ENCODE results near the gene OR4D11. TPM values are rescaled to one million over a fixed set of nuclear protein-coding genes. Genes with fewer than 3 reads are reported as not detected.
"Not testable (repeated sequence)": the region's sequence is repeated elsewhere in the genome, so short reads cannot be mapped to it uniquely, and the experiment has no call there.

The OR4D11 gene
- total RNA-seq, 1 experiment from 2014 or later, result not detected

GRCh38 chr11:59542142-59542810 lies 38.9 kb downstream of the OR4D11 start:
- Mint-ChIP-seq H3K36me3 (ENCODE audit: insufficient read depth, unreplicated experiment) (peaks cover 25% of the 10 kb centered on the region), H3K4me1 (ENCODE audit: low read depth, unreplicated experiment) (peaks cover 37% of the 10 kb centered on the region), H3K27ac (ENCODE audit: unreplicated experiment) (no peak overlapping the region), H3K27me3 (ENCODE audit: unreplicated experiment) (no peaks in the 10 kb centered on the region), H3K4me3 (ENCODE audit: low read depth, unreplicated experiment) (no peak overlapping the region), H3K9me3 (ENCODE audit: low read depth, unreplicated experiment) (no peaks in the 10 kb centered on the region)
- TF ChIP-seq CTCF (IDR thresholded peaks at IDR 0.05; ENCODE audit: unreplicated experiment), result no peak
- no TSS peak for BruUV-seq (replicated peaks)
- CTCF ChIA-PET, result no interaction called here
- intact Hi-C loops (cut with micrococcal nuclease; ENCODE audit: unreplicated experiment), result loop anchor here (10.0 kb wide), 2 partner anchors 243 to 273 kb away; partner anchors contain the start of gene MRPL16
- DNase-seq, result no peak

- intact Hi-C loops (cut with micrococcal nuclease; ENCODE audit: unreplicated experiment), result loop anchor here (10.0 kb wide), 2 partner anchors 241 to 271 kb away; partner anchors contain the start of gene MRPL16
Measured at GRCh38 chr11:59543713-59544112, 40.3 kb downstream of the OR4D11 start.

GRCh38 chr11:59544869-59545178 lies 41.4 kb downstream of the OR4D11 start:
- DNase-seq, result no peak
- TSS peak; percentile 96 for BruUV-seq (replicated peaks)
- Mint-ChIP-seq H3K27ac (ENCODE audit: unreplicated experiment) (peak overlapping the region; percentile 99), H3K27me3 (ENCODE audit: unreplicated experiment) (no peaks in the 10 kb centered on the region), H3K9me3 (ENCODE audit: low read depth, unreplicated experiment) (no peaks in the 10 kb centered on the region), H3K4me1 (ENCODE audit: low read depth, unreplicated experiment) (peaks cover 43% of the 10 kb centered on the region), H3K4me3 (ENCODE audit: low read depth, unreplicated experiment) (peak overlapping the region; percentile 63), H3K36me3 (ENCODE audit: insufficient read depth, unreplicated experiment) (peaks cover 22% of the 10 kb centered on the region)
- no peak for TF ChIP-seq CTCF (IDR thresholded peaks at IDR 0.05; ENCODE audit: unreplicated experiment)
- intact Hi-C loops (cut with micrococcal nuclease; ENCODE audit: unreplicated experiment), result loop anchor here (5.0 to 10.0 kb wide), 3 partner anchors 240 to 358 kb away; partner anchors contain the start of gene MRPL16
- CTCF ChIA-PET, result no interaction called here

More at GRCh38 chr11:59543713-59544112, 40.3 kb downstream of the OR4D11 start:
- H3K4me3 Mint-ChIP-seq (ENCODE audit: low read depth, unreplicated experiment); CTCF ChIA-PET; H3K9me3 Mint-ChIP-seq (ENCODE audit: low read depth, unreplicated experiment); H3K27ac Mint-ChIP-seq (ENCODE audit: unreplicated experiment); DNase-seq; BruUV-seq (replicated peaks); H3K27me3 Mint-ChIP-seq (ENCODE audit: unreplicated experiment): not testable (repeated sequence)
- Mint-ChIP-seq H3K4me1 (ENCODE audit: low read depth, unreplicated experiment) (peaks cover 35% of the 10 kb centered on the region), H3K36me3 (ENCODE audit: insufficient read depth, unreplicated experiment) (peaks cover 17% of the 10 kb centered on the region)

GRCh38 chr11:59545179-59546020 lies 42.0 kb downstream of the OR4D11 start:
- no peak for TF ChIP-seq CTCF (IDR thresholded peaks at IDR 0.05; ENCODE audit: unreplicated experiment)
- Mint-ChIP-seq H3K9me3 (ENCODE audit: low read depth, unreplicated experiment) (no peaks in the 10 kb centered on the region), H3K27me3 (ENCODE audit: unreplicated experiment) (peaks cover under 1% of the 10 kb centered on the region), H3K4me1 (ENCODE audit: low read depth, unreplicated experiment) (peaks cover 44% of the 10 kb centered on the region), H3K4me3 (ENCODE audit: low read depth, unreplicated experiment) (peak overlapping the region; percentile 63), H3K36me3 (ENCODE audit: insufficient read depth, unreplicated experiment) (peaks cover 27% of the 10 kb centered on the region), H3K27ac (ENCODE audit: unreplicated experiment) (peak overlapping the region; percentile 99)
- intact Hi-C loops (cut with micrococcal nuclease; ENCODE audit: unreplicated experiment), result loop anchor here (5.0 to 10.0 kb wide), 3 partner anchors 239 to 358 kb away; partner anchors contain the start of gene MRPL16
- CTCF ChIA-PET, result no interaction called here
- peak; percentile 83 for DNase-seq
- BruUV-seq (replicated peaks), result TSS peak; percentile 93

- intact Hi-C loops (cut with micrococcal nuclease; ENCODE audit: unreplicated experiment), result loop anchor here (5.0 to 10.0 kb wide), 3 partner anchors 237 to 360 kb away; partner anchors contain the start of gene MRPL16
- peaks cover 52% of the 10 kb centered on the region for H3K4me1 Mint-ChIP-seq (ENCODE audit: low read depth, unreplicated experiment)
- H3K9me3 Mint-ChIP-seq (ENCODE audit: low read depth, unreplicated experiment); H3K4me3 Mint-ChIP-seq (ENCODE audit: low read depth, unreplicated experiment); CTCF ChIA-PET; H3K27me3 Mint-ChIP-seq (ENCODE audit: unreplicated experiment); BruUV-seq (replicated peaks): not testable (repeated sequence)
- H3K36me3 Mint-ChIP-seq (ENCODE audit: insufficient read depth, unreplicated experiment), result peaks cover 42% of the 10 kb centered on the region
- peak; percentile 11 for DNase-seq
- H3K27ac Mint-ChIP-seq (ENCODE audit: unreplicated experiment), result peak overlapping the region; percentile 28
Measured at GRCh38 chr11:59547605-59548308, 44.4 kb downstream of the OR4D11 start.
